Measurements from ENCODE around the gene TAC3.
"Not testable (repeated sequence)": the region's sequence is repeated elsewhere in the genome, so short reads cannot be mapped to it uniquely, and the experiment has no call there.

The TAC3 gene

GRCh38 chr12:56989861-56990610 lies 26.3 kb downstream of the TAC3 start:
- Histone ChIP-seq H3K4me1 (ENCODE audit: control insufficient read depth in 1 of 2, insufficient read depth in 2 of 2, low read length in 2 of 2) (peaks cover 0 to 4% of the 10 kb centered on the region in 2 donors), H3K36me3 (ENCODE audit: control insufficient read depth in 1 of 2, insufficient read depth in 2 of 2, low read length in 2 of 2) (peaks cover 0 to 1% of the 10 kb centered on the region in 2 donors), H3K27ac (ENCODE audit: low read length) (no peak overlapping the region), H3K27me3 (ENCODE audit: low read depth, low read length) (no peaks in the 10 kb centered on the region), H3K9me3 (ENCODE audit: control insufficient read depth in 1 of 2, low read length in 2 of 2) (no peaks in the 10 kb centered on the region), H3K4me3 (ENCODE audit: low read depth in 1 of 2, low read length in 2 of 2) (no peak overlapping the region)

GRCh38 chr12:56988207-56988739 lies 28.1 kb downstream of the TAC3 start:
- no peak overlapping the region for H3K27ac ChIP-seq (ENCODE audit: low read length)
- no peaks in the 10 kb centered on the region for H3K36me3 ChIP-seq (ENCODE audit: control insufficient read depth in 1 of 2, insufficient read depth in 2 of 2, low read length in 2 of 2)
- peaks cover 0 to 4% of the 10 kb centered on the region in 2 donors for H3K4me1 ChIP-seq (ENCODE audit: control insufficient read depth in 1 of 2, insufficient read depth in 2 of 2, low read length in 2 of 2)
- H3K9me3 ChIP-seq (ENCODE audit: control insufficient read depth in 1 of 2, low read length in 2 of 2) = no peaks in the 10 kb centered on the region
- H3K27me3 ChIP-seq (ENCODE audit: low read depth, low read length) = no peaks in the 10 kb centered on the region
- H3K4me3 ChIP-seq (ENCODE audit: low read depth in 1 of 2, low read length in 2 of 2) = no peak overlapping the region

- no peaks in the 10 kb centered on the region for H3K9me3 ChIP-seq (ENCODE audit: control insufficient read depth in 1 of 2, low read length in 2 of 2)
- no peaks in the 10 kb centered on the region for H3K36me3 ChIP-seq (ENCODE audit: control insufficient read depth in 1 of 2, insufficient read depth in 2 of 2, low read length in 2 of 2)
- H3K4me3 ChIP-seq (ENCODE audit: low read depth in 1 of 2, low read length in 2 of 2) = no peak overlapping the region
- H3K4me1 ChIP-seq (ENCODE audit: control insufficient read depth in 1 of 2, insufficient read depth in 2 of 2, low read length in 2 of 2) = peaks cover 0 to 4% of the 10 kb centered on the region in 2 donors
- no peak overlapping the region for H3K27ac ChIP-seq (ENCODE audit: low read length)
- no peaks in the 10 kb centered on the region for H3K27me3 ChIP-seq (ENCODE audit: low read depth, low read length)
Observed at GRCh38 chr12:56987551-56988053, 28.7 kb downstream of the TAC3 start.

- H3K9me3 ChIP-seq (ENCODE audit: control insufficient read depth in 1 of 2, low read length in 2 of 2) = no peaks in the 10 kb centered on the region
- no peak overlapping the region for H3K27ac ChIP-seq (ENCODE audit: low read length)
- H3K27me3 ChIP-seq (ENCODE audit: low read depth, low read length) = no peaks in the 10 kb centered on the region
- peaks cover 0 to 4% of the 10 kb centered on the region in 2 donors for H3K4me1 ChIP-seq (ENCODE audit: control insufficient read depth in 1 of 2, insufficient read depth in 2 of 2, low read length in 2 of 2)
- H3K4me3 ChIP-seq (ENCODE audit: low read depth in 1 of 2, low read length in 2 of 2) = no peak overlapping the region
- no peaks in the 10 kb centered on the region for H3K36me3 ChIP-seq (ENCODE audit: control insufficient read depth in 1 of 2, insufficient read depth in 2 of 2, low read length in 2 of 2)
Observed at GRCh38 chr12:56987011-56987410, 29.3 kb downstream of the TAC3 start.

- not testable (repeated sequence) for H3K4me1 ChIP-seq (ENCODE audit: control insufficient read depth in 1 of 2, insufficient read depth in 2 of 2, low read length in 2 of 2); H3K9me3 ChIP-seq (ENCODE audit: control insufficient read depth in 1 of 2, low read length in 2 of 2); H3K36me3 ChIP-seq (ENCODE audit: control insufficient read depth in 1 of 2, insufficient read depth in 2 of 2, low read length in 2 of 2); H3K27me3 ChIP-seq (ENCODE audit: low read depth, low read length); H3K27ac ChIP-seq (ENCODE audit: low read length); H3K4me3 ChIP-seq (ENCODE audit: low read depth in 1 of 2, low read length in 2 of 2)
Observed at GRCh38 chr12:56985714-56986113, 30.6 kb downstream of the TAC3 start.

- no peaks in the 10 kb centered on the region for H3K4me1 ChIP-seq (ENCODE audit: control insufficient read depth in 1 of 2, insufficient read depth in 2 of 2, low read length in 2 of 2)
- no peaks in the 10 kb centered on the region for H3K36me3 ChIP-seq (ENCODE audit: control insufficient read depth in 1 of 2, insufficient read depth in 2 of 2, low read length in 2 of 2)
- H3K4me3 ChIP-seq (ENCODE audit: low read depth in 1 of 2, low read length in 2 of 2) = no peak overlapping the region
- no peak overlapping the region for H3K27ac ChIP-seq (ENCODE audit: low read length)
- H3K27me3 ChIP-seq (ENCODE audit: low read depth, low read length) = no peaks in the 10 kb centered on the region
- no peaks in the 10 kb centered on the region for H3K9me3 ChIP-seq (ENCODE audit: control insufficient read depth in 1 of 2, low read length in 2 of 2)
Observed at GRCh38 chr12:56983386-56983785, 32.9 kb downstream of the TAC3 start.

GRCh38 chr12:56982578-56983236 lies 33.6 kb downstream of the TAC3 start:
- H3K9me3 ChIP-seq (ENCODE audit: control insufficient read depth in 1 of 2, low read length in 2 of 2); H3K27ac ChIP-seq (ENCODE audit: low read length); H3K4me3 ChIP-seq (ENCODE audit: low read depth in 1 of 2, low read length in 2 of 2); H3K4me1 ChIP-seq (ENCODE audit: control insufficient read depth in 1 of 2, insufficient read depth in 2 of 2, low read length in 2 of 2); H3K27me3 ChIP-seq (ENCODE audit: low read depth, low read length); H3K36me3 ChIP-seq (ENCODE audit: control insufficient read depth in 1 of 2, insufficient read depth in 2 of 2, low read length in 2 of 2): not testable (repeated sequence)

- Histone ChIP-seq H3K4me1 (ENCODE audit: control insufficient read depth in 1 of 2, insufficient read depth in 2 of 2, low read length in 2 of 2) (no peaks in the 10 kb centered on the region), H3K4me3 (ENCODE audit: low read depth in 1 of 2, low read length in 2 of 2) (no peak overlapping the region), H3K36me3 (ENCODE audit: control insufficient read depth in 1 of 2, insufficient read depth in 2 of 2, low read length in 2 of 2) (no peaks in the 10 kb centered on the region), H3K27ac (ENCODE audit: low read length) (no peak overlapping the region), H3K27me3 (ENCODE audit: low read depth, low read length) (no peaks in the 10 kb centered on the region), H3K9me3 (ENCODE audit: control insufficient read depth in 1 of 2, low read length in 2 of 2) (no peaks in the 10 kb centered on the region)
Observed at GRCh38 chr12:56980941-56981530, 35.3 kb downstream of the TAC3 start.

GRCh38 chr12:56980268-56980667 lies 36.1 kb downstream of the TAC3 start:
- H3K4me3 ChIP-seq (ENCODE audit: low read depth in 1 of 2, low read length in 2 of 2) = no peak overlapping the region
- no peaks in the 10 kb centered on the region for H3K9me3 ChIP-seq (ENCODE audit: control insufficient read depth in 1 of 2, low read length in 2 of 2)
- H3K27me3 ChIP-seq (ENCODE audit: low read depth, low read length) = no peaks in the 10 kb centered on the region
- H3K36me3 ChIP-seq (ENCODE audit: control insufficient read depth in 1 of 2, insufficient read depth in 2 of 2, low read length in 2 of 2) = no peaks in the 10 kb centered on the region
- H3K4me1 ChIP-seq (ENCODE audit: control insufficient read depth in 1 of 2, insufficient read depth in 2 of 2, low read length in 2 of 2) = no peaks in the 10 kb centered on the region
- no peak overlapping the region for H3K27ac ChIP-seq (ENCODE audit: low read length)

GRCh38 chr12:56979628-56980027 lies 36.7 kb downstream of the TAC3 start:
- Histone ChIP-seq H3K27ac (ENCODE audit: low read length) (no peak overlapping the region), H3K36me3 (ENCODE audit: control insufficient read depth in 1 of 2, insufficient read depth in 2 of 2, low read length in 2 of 2) (no peaks in the 10 kb centered on the region), H3K4me1 (ENCODE audit: control insufficient read depth in 1 of 2, insufficient read depth in 2 of 2, low read length in 2 of 2) (no peaks in the 10 kb centered on the region), H3K27me3 (ENCODE audit: low read depth, low read length) (no peaks in the 10 kb centered on the region), H3K4me3 (ENCODE audit: low read depth in 1 of 2, low read length in 2 of 2) (no peak overlapping the region), H3K9me3 (ENCODE audit: control insufficient read depth in 1 of 2, low read length in 2 of 2) (no peaks in the 10 kb centered on the region)

- Histone ChIP-seq H3K4me3 (ENCODE audit: low read depth in 1 of 2, low read length in 2 of 2) (no peak overlapping the region), H3K4me1 (ENCODE audit: control insufficient read depth in 1 of 2, insufficient read depth in 2 of 2, low read length in 2 of 2) (no peaks in the 10 kb centered on the region), H3K9me3 (ENCODE audit: control insufficient read depth in 1 of 2, low read length in 2 of 2) (no peaks in the 10 kb centered on the region), H3K27me3 (ENCODE audit: low read depth, low read length) (no peaks in the 10 kb centered on the region), H3K27ac (ENCODE audit: low read length) (no peak overlapping the region), H3K36me3 (ENCODE audit: control insufficient read depth in 1 of 2, insufficient read depth in 2 of 2, low read length in 2 of 2) (no peaks in the 10 kb centered on the region)
Observed at GRCh38 chr12:56978397-56979138, 37.8 kb downstream of the TAC3 start.
